Osteoblast (primary cell): Measurements from ENCODE around the gene PNKD. TPM values are rescaled to one million over a fixed set of nuclear protein-coding genes. Genes with fewer than 3 reads are reported as not detected.

ENCODE experiments used
- DNase-seq: peaks from one replicate; pipeline ENCODE4 v3.0.0; 2011; ENCODE audit warnings: low spot score, mixed read lengths; ENCODE audit not compliant: insufficient read length; ENCODE audit errors: missing footprints
- H2AFZ ChIP-seq: 2 replicates; pipeline ENCODE4 v1.6.0; 2011; ENCODE audit warnings: mild to moderate bottlenecking, low read length
- H3K27ac ChIP-seq: 2 replicates; pipeline ENCODE4 v1.5.1; 2011; ENCODE audit warnings: mild to moderate bottlenecking, low read depth, low read length, moderate library complexity
- H3K27me3 ChIP-seq: 2 replicates; pipeline ENCODE4 v1.6.0; 2012; ENCODE audit warnings: mild to moderate bottlenecking, control low read depth, inconsistent platforms, low read length, moderate library complexity; ENCODE audit not compliant: insufficient read depth
- H3K36me3 ChIP-seq: 2 replicates; pipeline ENCODE4 v1.5.1; 2011; ENCODE audit warnings: mild to moderate bottlenecking, low read length, control low read depth, moderate library complexity; ENCODE audit not compliant: insufficient read depth
- H3K4me1 ChIP-seq: 2 replicates; pipeline ENCODE4 v1.5.1; 2011; ENCODE audit warnings: mild to moderate bottlenecking, low read length, control low read depth, moderate library complexity; ENCODE audit not compliant: insufficient read depth
- H3K4me2 ChIP-seq: 2 replicates; pipeline ENCODE4 v1.6.0; 2011; ENCODE audit warnings: mild to moderate bottlenecking, low read length; ENCODE audit not compliant: insufficient read depth
- H3K4me3 ChIP-seq: fragments of 200-600 bp; sonication (generic); 3 replicates; pipeline ENCODE4 v1.5.1; 2012; ENCODE audit warnings: mild to moderate bottlenecking, low read length, inconsistent platforms; ENCODE audit not compliant: insufficient read depth
- H3K79me2 ChIP-seq: 2 replicates; pipeline ENCODE4 v1.6.0; 2012; ENCODE audit warnings: mild to moderate bottlenecking, low read length, control low read depth, inconsistent platforms; ENCODE audit not compliant: insufficient read depth
- H3K9me3 ChIP-seq: 2 replicates; pipeline ENCODE4 v1.5.1; 2011; ENCODE audit warnings: low read depth, low read length, control low read depth
- H4K20me1 ChIP-seq: 2 replicates; pipeline ENCODE4 v1.6.0; 2012; ENCODE audit warnings: mild to moderate bottlenecking, low read length, control low read depth; ENCODE audit not compliant: insufficient read depth
- CTCF ChIP-seq: IDR thresholded peaks from 2 replicates; pipeline ENCODE4 v1.5.1; 2011; ENCODE audit warnings: mild to moderate bottlenecking, low read depth, low read length, moderate library complexity; ENCODE audit errors: extremely low read depth
- total RNA-seq: library from RNA; depleted of rRNA; stranded (reverse); fragments of >200 nt; gene quantifications from 2 replicates; pipeline ENCODE4 v1.2.3, GENCODE V29; 2012

PNKD gene
- total RNA-seq, 1 donor = 23.2 TPM

DNA sequence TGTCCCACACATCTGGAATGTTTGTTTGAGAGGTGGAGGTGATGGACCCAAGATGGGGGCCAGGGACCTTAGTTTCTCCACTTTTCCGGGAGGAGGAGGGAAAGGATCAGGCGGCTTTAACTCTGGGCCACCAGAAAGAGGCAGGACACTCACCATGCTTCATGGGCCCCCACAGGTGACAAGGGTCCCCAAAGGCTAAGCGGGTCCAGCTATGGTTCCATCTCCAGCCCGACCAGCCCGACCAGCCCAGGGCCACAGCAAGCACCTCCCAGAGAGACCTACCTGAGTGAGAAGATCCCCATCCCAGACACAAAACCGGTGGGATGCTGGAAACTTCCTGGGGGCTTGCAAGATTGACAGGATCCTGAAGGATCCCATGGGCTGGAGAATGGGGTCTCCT is 112.5 kb downstream of the PNKD start:
- Histone ChIP-seq H3K4me2 (no peak overlapping the region), H3K36me3 (no peaks in the 10 kb centered on the region), H4K20me1 (no peaks in the 10 kb centered on the region), H3K27ac (no peak overlapping the region), H2AFZ (no peak overlapping the region), H3K27me3 (peaks cover 14% of the 10 kb centered on the region), H3K9me3 (no peaks in the 10 kb centered on the region), H3K4me1 (no peaks in the 10 kb centered on the region), H3K4me3 (no peak overlapping the region), H3K79me2 (no peaks in the 10 kb centered on the region)
- TF ChIP-seq CTCF = no peak
- DNase-seq = peak; percentile 30

DNA sequence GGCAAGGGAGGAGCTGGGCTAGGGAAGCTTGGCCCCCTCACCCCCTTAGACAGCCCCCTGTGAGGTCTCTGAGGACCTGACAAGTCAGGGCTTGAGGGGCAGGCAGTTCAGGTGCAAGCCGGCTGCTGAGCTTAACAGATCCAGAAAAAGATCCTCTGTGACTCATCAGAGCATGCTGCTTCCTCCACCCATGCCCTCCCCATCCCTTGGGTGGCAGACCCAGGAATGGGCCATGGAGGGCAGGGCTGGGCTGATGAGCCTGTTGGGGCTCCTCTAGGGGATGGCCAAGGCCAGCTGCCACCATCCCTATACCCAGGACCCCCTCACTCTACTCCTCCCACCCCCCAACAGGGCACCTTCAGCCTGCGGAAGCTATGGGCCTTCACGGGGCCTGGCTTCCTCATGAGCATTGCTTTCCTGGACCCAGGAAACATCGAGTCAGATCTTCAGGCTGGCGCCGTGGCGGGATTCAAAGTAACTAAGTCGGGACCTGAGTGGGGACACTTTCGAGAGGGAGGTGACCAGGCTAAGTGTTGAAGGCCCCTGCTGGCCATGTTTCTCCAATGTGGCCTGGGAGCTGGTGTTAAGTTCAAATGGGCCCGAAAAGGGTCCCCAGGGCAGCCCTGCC is 113.7 kb downstream of the PNKD start:
- Histone ChIP-seq H4K20me1 (no peaks in the 10 kb centered on the region), H3K79me2 (no peaks in the 10 kb centered on the region), H3K4me3 (no peak overlapping the region), H3K4me1 (no peaks in the 10 kb centered on the region), H3K36me3 (no peaks in the 10 kb centered on the region), H3K27me3 (peaks cover 10% of the 10 kb centered on the region), H2AFZ (no peak overlapping the region), H3K9me3 (no peaks in the 10 kb centered on the region), H3K4me2 (no peak overlapping the region), H3K27ac (no peak overlapping the region)
- no peak for TF ChIP-seq CTCF
- peak; percentile 84 for DNase-seq

- Histone ChIP-seq H3K9me3 (no peaks in the 10 kb centered on the region), H2AFZ (no peak overlapping the region), H3K27me3 (peaks cover 10% of the 10 kb centered on the region), H3K27ac (no peak overlapping the region), H3K4me1 (no peaks in the 10 kb centered on the region), H3K4me3 (no peak overlapping the region), H3K4me2 (no peak overlapping the region), H3K36me3 (no peaks in the 10 kb centered on the region), H4K20me1 (no peaks in the 10 kb centered on the region), H3K79me2 (no peaks in the 10 kb centered on the region)
- peak; percentile 25 for DNase-seq
- no peak for TF ChIP-seq CTCF
These were observed 114.7 kb downstream of the PNKD start for GRCh38 chr2:218384975-218385374.

GRCh38 chr2:218386505-218387368 is 116.4 kb downstream of the PNKD start:
- no peaks in the 10 kb centered on the region for H3K9me3 ChIP-seq
- H3K4me2 ChIP-seq = peak overlapping the region; percentile 77
- no peaks in the 10 kb centered on the region for H4K20me1 ChIP-seq
- H3K36me3 ChIP-seq = no peaks in the 10 kb centered on the region
- no peaks in the 10 kb centered on the region for H3K79me2 ChIP-seq
- H3K27me3 ChIP-seq = peaks cover 8% of the 10 kb centered on the region
- H3K4me3 ChIP-seq = no peak overlapping the region
- DNase-seq = peak; percentile 5
- no peaks in the 10 kb centered on the region for H3K4me1 ChIP-seq
- H2AFZ ChIP-seq = no peak overlapping the region
- no peak for TF ChIP-seq CTCF
- H3K27ac ChIP-seq = no peak overlapping the region
